ENCODE results near the gene SNPH.
"Not testable (repeated sequence)": the region's sequence is repeated elsewhere in the genome, so short reads cannot be mapped to it uniquely, and the experiment has no call there.

The SNPH gene, protein sequence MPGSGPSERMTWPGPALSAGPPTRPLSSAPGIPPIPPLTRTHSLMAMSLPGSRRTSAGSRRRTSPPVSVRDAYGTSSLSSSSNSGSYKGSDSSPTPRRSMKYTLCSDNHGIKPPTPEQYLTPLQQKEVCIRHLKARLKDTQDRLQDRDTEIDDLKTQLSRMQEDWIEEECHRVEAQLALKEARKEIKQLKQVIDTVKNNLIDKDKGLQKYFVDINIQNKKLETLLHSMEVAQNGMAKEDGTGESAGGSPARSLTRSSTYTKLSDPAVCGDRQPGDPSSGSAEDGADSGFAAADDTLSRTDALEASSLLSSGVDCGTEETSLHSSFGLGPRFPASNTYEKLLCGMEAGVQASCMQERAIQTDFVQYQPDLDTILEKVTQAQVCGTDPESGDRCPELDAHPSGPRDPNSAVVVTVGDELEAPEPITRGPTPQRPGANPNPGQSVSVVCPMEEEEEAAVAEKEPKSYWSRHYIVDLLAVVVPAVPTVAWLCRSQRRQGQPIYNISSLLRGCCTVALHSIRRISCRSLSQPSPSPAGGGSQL

DNA sequence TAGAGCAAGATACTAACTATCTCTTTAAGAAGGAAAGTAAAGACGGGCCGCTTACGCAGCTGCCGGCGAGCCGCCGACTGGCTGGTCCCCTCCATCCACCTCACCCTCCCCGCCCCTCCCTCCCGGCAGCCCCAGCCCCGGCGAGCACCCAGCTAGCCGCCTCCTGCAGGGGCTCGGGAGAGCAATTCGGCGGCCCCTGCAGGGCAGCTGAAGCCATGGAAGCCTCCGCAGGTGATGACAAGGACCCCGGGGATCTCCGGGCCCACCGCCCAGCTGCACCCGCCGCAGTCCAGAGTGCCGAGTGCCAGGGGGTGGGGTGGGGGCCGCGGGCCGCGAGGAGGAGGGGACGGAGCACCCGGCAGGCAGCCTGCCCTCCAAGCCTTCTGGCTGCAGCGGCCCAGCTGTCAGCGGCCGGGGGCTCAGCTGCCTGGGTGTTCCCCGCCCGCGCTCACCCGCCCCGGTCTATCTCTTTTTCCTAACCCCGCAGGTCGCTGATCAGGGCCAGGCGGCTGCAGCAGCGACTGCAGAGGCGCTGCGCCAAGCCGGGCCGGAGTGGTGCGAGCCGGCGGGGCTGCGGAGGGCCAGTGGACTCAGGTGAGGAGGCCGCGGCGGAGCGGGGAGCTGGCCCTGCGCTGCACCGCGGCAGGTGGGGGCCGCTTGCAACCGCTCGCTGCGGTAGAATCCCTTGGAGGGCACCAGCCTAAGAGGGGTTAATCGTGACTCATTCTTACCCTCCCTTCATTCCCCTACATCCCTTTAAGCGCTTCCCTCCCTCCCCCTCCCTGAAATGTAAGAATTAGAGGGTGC, at the start of gene SNPH:
TSS of gene SNPH (plus strand) at position 128 of the 807 bp plus-strand sequence. CDS start 29,946 bp downstream, outside the sequence.
- DNase-seq (ENCODE audit: insufficient read length, low spot score) (peak; percentile 72), FAIRE-seq (no peak)
- no peak for TF ChIP-seq POLR2A (IDR thresholded peaks at IDR 0.05; ENCODE audit: low read depth, low read length)

DNA sequence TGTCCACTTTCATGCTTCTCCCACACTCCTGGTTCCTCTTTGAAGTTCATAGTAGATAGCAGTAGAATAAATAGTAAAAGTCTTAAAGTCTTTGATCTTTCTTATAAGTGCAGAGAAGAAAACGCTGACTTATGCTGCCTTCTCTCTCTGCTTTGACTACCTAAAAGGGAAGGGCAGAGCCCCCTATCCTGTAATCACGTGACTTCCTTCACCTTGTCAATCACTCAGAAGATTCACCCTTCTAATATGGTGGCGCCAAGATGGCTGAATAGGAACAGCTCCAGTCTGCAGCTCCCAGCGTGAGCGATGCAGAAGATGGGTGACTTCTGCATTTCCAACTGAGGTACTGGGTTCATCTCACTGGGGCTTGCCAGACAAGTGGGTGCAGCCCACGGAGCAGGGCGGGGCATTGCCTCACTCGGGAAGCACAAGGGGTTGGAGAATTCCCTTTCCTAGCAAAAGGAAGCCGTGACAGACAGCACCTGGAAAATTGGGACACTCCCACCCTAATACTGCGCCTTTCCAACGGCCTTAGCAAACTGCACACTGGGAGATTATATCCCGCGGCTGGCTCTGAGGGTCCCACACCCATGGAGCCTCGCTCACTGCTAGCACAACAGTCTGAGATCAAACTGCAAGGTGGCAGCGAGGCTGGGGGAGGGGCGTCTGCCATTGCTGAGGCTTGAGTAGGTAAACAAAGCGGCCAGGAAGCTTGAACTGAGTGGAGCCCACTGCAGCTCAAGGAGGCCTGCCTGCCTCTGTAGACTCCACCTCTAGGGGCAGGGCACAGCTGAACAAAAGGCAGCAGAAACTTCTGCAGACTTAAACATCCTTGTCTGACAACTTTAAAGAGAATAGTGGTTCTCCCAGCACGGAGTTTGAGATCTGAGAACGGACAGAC, 49.3 kb upstream of the SNPH start:
- DNase-seq (ENCODE audit: insufficient read length, low spot score); FAIRE-seq: not testable (repeated sequence)

DNA sequence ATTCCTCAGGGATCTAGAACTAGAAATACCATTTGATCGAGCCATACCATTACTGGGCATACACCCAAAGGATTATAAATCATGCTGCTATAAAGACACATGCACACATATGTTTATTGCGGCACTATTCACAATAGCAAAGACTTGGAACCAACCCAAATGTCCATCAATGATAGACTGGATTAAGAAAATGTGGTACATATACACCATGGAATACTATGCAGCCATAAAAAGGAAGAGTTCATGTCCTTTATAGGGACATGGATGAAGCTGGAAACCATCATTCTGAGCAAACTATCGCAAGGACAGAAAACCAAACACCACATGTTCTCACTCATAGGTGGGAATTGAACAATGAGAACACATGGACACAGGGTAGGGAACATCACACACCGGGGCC, 43.3 kb upstream of the SNPH start:
- not testable (repeated sequence) for FAIRE-seq; DNase-seq (ENCODE audit: insufficient read length, low spot score)

DNA sequence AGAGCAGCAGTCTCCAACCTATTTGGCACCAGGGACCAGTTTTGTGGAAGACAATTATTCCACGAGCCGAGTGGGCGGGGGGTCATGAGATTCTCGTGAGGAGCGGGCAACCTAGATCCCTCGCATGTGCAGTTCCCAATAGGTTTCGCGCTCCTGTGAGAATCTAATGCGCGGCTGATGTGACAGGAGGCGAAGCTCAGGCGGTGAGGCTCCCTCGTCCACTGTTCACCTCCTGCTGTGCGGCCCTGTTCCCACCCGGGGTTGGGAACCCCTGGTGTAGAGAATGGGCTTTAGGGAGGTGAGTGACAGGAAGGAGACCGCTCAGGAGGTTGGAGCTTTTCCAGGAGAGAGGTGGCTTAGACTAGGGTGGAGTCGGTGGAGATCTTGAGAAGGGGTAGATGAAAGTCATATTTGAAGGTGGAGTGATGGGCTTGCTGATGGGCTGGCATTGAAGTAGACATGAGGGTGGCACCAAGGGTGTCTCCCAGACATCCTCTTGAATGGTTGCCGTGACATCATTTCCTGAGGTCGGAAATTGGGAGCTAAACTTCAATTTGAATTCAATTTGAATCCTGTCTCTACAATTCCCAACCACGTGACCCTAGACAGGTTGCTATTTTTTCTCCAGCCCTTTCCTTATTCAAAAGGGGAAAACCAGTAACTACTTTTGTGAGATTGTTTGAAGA, 41.7 kb upstream of the SNPH start:
- FAIRE-seq (no peak), DNase-seq (ENCODE audit: insufficient read length, low spot score) (no peak)
- no peak for TF ChIP-seq POLR2A (IDR thresholded peaks at IDR 0.05; ENCODE audit: low read depth, low read length)

DNA sequence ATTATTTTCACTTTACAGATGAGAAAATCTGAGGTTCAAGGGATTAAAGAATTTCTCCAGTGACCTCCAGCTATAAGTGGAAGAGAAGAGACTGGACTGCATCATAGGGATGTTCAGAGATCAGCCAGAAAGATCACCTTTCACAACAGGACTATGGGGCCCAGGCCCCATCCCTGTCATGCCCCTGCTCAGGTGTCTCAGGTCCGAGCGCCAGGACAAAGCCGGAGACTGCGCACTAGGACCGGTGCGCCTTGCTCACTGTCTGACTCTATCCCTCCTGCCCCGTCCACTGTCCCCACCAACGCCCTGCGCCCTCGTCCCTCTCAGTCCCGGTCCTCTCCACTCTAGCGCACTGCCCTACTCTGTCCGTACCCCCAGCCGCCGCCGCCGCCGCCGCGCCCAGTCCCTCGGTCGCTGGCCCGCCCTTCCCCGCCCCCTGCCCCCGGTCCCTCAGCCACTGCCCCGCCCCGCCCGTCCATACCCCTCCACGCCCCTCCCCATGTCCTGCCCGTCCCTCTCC, 40.8 kb upstream of the SNPH start:
- FAIRE-seq, result no peak
- no peak for TF ChIP-seq POLR2A (IDR thresholded peaks at IDR 0.05; ENCODE audit: low read depth, low read length)
- DNase-seq (ENCODE audit: insufficient read length, low spot score), result no peak

DNA sequence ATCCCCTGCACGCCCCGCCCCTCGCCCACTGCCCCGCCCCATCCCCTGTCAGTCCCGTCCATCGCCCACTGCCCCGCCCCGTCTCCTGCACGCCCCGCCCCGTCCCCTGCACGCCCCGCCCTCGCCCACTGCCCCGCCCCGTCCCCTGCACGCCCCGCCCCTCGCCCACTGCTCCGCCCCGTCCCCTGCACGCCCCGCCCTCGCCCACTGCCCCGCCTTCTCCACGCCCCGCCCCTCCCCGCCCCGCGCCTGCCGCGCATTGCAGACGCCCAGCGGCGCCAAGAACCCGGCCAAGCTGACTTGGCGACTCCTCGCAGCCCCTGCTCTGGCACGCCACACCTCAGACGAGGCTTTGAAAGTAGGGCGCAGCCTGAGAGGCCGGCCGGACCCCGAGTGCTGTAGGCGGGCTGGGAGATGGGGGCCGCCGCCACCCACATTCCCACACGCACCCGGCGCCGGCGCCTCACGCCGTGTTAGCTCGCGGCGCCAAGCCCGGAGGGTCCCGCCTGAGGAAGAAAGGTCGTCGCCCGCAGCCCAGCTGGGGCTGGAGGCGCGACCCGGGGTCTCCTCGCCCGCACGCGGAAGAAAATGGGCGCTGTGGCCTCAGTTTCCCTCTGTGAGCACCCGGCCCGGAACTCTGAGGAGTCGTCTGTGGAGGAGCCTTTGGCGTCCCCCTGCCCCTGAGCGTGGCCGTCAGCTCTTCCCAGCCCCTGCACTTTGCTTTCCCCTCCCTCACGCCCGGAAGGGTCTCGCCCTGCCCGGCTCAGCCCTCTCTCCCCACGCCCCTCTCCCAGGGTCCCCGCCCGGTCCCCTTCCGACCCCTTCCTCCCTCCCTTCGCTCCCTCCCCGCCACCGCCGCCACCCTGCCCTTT, 40.1 kb upstream of the SNPH start, which contains the start of gene RAD21L1:
TSS of gene RAD21L1 (plus strand) at position 262 of the 872 bp plus-strand sequence. CDS start 2,410 bp downstream, outside the sequence.
- peak; percentile 77 for TF ChIP-seq POLR2A (IDR thresholded peaks at IDR 0.05; ENCODE audit: low read depth, low read length)

DNA sequence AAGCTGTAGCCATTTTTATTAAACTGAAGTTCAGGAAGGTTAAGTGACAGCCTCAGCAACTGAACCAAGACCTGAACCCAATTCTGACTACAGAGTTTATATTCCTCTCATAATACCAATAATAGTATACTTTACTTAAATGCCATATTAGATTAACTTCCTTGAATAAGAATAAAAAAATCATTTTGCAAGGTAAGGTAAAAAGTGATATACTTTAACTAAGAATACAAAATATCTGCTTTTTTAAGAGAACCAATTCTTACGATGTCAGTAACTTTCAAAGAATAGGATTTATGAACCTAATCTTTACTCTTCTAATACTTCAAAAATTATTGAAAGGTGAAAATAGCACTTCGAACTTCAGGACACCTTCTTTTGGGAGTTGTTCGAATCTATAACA, 36.6 kb upstream of the SNPH start:
- FAIRE-seq, result no peak
- no peak for DNase-seq (ENCODE audit: insufficient read length, low spot score)
- no peak for TF ChIP-seq POLR2A (IDR thresholded peaks at IDR 0.05; ENCODE audit: low read depth, low read length)

More for the DNA sequence above, 40.1 kb upstream of the SNPH start, which contains the start of gene RAD21L1:
- peak; percentile 90 for DNase-seq (ENCODE audit: insufficient read length, low spot score)
- FAIRE-seq, result no peak

DNA sequence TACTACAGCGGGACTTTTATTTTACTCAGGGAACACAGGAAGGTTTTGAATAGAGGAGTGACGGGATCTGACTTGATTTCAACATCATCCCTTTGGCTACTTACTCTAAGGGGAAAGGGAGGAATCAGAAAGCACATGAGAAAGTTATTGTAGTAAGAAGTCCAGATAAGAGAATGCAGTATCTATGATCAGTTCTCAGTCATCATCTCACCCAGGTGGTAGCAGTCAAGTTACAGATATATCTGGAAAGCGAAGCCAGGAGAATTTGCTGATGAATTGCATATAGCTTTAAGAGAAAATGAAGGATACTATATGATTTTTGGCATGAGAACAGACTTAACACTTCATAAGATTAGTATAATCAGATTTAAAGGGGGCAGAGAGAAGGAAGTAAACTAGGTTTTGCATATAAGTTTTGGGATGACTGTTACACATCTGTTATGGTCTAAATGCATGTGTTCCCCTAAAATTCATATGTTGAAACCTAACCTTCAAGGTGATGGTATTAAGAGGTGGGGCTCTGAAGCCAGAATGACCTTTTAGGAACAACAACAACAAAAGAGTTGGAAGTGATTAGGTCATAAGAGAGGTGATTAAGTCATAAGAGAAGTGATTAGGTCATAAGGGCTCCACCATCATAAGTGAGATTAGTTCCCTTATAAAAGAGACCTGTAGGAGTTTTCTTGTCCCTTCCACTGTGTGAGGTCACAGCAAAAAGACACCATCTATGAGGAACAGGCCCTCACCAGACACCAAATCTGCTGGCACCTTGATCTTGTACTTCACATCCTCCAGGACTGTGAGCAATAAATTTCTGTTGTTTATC, 33.6 kb upstream of the SNPH start:
- FAIRE-seq (no peak), DNase-seq (ENCODE audit: insufficient read length, low spot score) (no peak)
- TF ChIP-seq POLR2A (IDR thresholded peaks at IDR 0.05; ENCODE audit: low read depth, low read length), result no peak

DNA sequence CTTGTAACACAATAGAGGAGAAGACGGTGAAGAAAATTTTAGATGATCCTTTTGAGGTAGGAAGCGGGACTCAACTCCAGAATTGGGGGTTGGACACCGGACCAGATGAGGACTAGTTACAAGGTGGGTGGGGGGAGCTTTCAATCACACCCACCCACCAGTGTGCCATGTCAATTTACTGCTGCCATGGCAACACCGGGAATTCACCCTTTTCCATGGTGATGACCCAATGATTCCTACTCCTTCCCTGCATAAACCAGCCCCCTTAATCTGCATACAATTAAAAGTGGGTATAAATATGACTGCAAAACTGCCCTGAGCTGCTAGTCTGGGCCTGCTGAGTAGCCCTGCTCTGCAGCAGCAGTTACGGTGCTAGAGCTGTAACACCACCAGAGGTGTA, 25.5 kb upstream of the SNPH start:
- FAIRE-seq, result no peak
- DNase-seq (ENCODE audit: insufficient read length, low spot score), result no peak
- TF ChIP-seq POLR2A (IDR thresholded peaks at IDR 0.05; ENCODE audit: low read depth, low read length), result no peak

DNA sequence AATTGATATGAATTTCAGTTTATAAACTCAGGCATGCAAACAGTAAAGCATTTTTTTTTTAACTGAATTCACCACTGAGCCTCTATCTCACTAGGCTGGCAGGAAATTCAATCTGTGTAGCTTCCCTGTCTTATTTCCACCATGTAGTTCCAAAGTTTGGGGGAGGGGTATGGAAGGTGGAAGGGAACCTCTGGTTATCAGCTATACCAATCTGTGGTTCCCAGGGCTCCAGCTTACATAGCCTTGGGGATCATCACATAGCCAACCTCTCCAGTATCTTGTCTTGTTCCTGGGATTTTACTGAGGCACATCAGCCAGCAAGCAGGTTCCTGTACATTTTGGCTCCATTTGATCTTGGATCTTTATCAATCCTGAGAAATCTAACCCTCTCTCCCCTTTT, 24.6 kb upstream of the SNPH start:
- no peak for TF ChIP-seq POLR2A (IDR thresholded peaks at IDR 0.05; ENCODE audit: low read depth, low read length)
- FAIRE-seq (no peak), DNase-seq (ENCODE audit: insufficient read length, low spot score) (no peak)

DNA sequence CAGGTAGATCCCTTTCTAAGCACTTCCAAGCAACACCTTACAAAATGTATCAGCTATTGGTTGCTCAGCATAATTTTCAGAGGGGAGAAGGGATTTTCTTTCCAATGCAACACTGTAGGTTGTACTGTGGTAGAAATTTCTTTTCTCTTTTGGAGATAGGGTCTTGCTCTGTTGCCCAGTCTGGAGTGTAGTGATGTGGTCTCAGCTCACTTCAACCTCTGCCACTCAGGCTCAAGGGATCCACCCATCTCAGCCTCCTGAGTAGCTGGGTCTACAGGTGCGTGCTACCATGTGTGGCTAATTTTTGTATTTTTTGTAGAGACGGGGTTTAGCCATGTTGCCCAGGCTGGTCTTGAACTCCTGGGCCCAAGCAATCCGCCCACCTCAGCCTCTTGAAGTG, 24.0 kb upstream of the SNPH start:
- no peak for DNase-seq (ENCODE audit: insufficient read length, low spot score)
- peak; percentile 53 for FAIRE-seq
- TF ChIP-seq POLR2A (IDR thresholded peaks at IDR 0.05; ENCODE audit: low read depth, low read length), result no peak

Measured in H54 (cell line).